HG02759 (cell line): ENCODE results near the gene SERPINA3.
"Not testable (repeated sequence)": the region's sequence is repeated elsewhere in the genome, so short reads cannot be mapped to it uniquely, and the experiment has no call there.

ENCODE experiments used
- ATAC-seq: cut with Tn5 transposase; IDR thresholded peaks from one replicate; pipeline ENCODE4 v1.9.1; 2021; ENCODE audit warnings: mild to moderate bottlenecking, moderate library complexity; ENCODE audit not compliant: unreplicated experiment

The SERPINA3 gene

DNA sequence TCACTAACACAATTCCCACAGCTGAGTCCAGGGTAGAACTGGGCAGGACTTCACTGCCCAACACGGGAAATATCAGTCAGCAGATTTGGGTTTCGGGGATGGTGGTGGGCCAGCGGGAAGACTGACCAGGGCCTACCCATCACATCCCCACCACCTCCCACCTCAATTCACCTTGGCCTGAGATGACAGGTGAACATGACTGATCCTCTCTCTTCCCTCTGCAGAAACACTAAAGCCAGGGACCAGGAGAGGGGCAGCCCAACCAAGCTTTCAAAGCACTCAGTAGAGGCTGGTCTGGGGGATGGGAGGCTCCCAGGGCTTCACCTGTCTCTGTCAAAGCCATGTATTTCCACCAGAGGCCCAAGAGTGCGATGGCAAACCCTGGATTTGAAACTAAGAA is 28.6 kb upstream of the SERPINA3 start:
- ATAC-seq = no peak

DNA sequence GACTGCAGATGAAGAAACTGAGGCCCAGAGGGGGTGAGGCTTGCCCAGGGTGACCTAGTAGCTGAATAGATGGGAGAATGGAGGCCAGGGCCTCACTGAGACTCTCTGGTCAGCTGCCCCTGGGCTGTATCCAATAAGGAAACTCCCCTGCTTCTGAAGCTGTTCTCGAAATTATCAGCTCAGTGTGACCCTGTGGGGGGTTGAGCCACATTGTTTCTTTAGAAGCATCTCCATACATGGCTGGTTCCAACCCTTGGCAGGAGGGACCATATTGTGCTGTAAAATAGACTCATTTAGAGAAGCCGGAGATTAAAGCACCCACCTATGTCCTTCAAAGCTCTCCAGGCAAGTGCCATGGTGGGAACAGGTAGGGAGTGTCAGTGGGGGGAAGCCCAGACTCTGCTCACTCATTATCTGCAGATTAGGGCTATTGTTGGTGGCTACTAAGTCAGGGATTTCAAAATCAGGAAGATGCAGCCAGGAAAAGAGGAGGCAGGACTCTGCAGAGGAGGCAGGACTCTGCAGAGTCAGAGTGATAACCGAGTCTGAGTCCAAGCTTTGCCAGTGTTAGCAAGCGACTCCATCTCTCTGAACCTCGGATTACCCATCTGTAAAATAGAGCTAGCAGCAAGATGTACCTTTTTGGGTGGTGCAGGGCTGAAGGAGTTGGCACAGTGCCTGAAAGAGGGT is 27.5 kb upstream of the SERPINA3 start:
- no peak for ATAC-seq

DNA sequence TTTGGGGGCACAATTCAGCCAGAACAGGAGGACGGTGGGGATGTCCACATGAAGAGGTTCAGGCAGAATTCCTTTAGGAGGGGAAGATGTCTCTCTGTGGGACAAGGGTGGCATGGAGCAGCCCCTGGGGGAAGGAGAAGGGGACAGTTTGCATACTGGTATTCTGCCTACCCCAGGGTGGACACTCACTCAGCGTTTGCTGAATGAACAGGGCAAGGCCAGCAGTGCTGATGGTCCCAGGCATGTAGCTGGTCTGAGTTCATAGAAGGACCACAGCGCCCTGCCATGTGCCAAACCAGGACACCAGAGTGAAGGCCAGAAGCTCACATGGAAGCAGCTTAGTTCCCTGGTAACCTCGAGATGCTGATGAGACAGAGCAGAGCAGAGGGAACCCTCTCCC is 25.6 kb upstream of the SERPINA3 start:
- ATAC-seq = no peak

DNA sequence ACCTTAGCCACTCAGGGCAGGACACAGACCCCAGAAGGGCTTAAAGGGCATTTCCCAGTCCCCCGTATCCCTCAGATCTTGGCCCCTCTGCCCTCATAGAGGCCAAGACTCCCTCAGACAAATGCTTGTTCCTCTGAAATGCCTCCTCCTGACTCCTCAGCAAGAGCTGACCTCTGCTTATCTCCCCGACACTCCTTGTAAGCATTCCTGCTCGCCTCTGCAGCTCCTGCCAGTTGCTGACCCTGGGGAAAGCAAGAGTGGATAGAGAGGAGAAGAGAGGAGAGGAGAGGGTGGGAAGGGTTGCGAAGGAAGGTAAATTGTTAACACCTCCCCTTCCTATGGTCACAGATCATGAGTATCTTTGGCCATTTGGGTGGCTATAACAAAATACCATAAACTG is 23.9 kb upstream of the SERPINA3 start:
- ATAC-seq = no peak

DNA sequence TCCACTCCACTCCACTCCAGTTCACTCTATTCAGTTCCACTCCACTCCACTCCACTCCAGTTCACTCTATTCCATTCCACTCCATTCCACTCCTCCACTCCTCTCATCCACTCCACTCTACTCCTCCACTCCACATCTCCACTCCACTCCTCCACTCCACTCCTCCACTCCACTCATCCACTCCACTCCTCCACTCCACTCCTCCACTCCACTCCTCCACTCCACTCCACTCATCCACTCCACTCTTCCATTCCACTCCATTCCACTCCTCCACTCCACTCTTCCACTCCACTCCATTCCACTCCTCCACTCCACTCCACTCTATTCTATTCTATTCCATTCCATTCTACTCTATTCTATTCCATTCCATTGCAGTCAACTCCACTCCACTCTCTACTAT is 21.1 kb upstream of the SERPINA3 start:
- ATAC-seq = no peak

DNA sequence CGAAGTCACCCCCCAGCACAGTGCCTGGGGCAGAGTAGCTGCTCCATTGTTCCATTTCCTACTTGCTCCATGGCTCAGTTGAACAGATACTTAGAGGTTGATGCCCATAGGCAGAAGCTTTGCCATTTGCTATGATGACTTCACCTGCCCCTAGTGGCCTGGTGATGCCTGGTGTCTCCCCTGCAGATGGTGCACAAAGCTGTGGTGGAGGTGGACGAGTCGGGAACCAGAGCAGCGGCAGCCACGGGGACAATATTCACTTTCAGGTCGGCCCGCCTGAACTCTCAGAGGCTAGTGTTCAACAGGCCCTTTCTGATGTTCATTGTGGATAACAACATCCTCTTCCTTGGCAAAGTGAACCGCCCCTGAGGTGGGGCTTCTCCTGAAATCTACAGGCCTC is 20.3 kb upstream of the SERPINA3 start:
- ATAC-seq = no peak

DNA sequence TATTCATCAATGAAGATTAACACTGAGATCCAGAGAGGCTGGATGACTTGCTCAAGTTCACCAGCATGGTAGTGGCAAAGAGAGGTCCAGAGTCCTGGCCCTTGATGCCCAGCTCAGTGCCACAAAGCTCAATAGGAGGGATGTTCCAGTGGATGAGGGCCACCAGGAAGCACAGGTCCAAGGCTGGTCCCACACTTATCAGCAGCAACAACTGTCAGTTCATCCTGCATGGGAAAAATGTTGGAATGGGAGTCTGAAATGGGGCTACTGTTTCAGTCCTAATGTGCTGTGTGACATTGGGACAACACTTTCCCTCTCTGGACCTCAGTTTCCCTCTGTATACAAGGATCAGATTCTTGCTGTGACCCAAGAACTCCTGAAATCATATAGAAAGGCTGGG is 19.7 kb upstream of the SERPINA3 start:
- no peak for ATAC-seq

DNA sequence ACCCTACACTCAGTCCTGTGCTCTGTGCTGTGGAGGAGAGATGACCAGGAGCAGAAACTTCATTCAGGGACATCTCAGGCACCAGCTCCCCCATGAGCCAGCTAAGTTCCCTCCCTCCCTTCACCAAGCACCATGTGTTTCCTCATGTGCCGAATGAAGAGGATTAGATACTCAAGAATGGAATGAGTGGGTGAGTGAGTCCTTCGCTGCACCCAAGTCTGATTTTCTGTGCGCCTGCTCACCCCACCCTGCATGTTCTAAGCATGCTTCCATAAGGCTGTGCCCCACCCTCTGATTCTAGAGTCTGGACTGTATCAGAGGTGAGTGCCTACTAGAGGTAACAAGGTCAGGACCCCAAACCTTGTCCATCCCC is 18.8 kb upstream of the SERPINA3 start:
- ATAC-seq = no peak

DNA sequence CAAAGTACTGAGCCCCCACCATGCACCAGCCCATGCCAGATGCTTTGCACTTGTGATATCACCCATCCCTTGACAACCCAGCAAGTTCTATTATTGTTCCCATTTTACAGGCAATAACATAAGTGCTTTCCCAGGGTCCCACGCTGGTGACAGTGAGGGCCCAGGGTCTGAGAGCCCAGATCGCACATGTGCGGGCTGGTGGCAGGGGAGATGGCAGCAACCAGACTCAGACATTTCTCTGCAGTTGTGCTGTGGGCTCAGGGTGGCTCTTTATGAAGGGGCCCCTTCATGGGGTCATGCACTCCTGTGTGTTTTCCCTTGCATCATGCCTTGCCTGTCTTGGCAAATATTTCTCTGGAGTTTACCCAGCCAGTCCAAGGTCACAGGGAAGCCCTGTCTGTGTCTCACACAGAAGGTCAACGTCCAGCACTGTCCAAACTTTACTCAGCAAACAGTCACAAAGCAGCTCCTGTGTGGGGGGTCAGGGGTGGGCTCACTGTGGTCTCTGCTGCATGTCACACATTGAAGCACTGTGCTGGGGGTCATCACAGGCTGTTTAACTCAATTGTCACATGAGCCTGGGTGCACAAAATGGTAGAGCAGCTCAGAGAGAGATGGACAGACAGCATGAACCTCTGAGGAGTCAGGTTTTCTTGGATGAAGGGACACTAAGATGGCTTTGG is 18.3 kb upstream of the SERPINA3 start:
- no peak for ATAC-seq

DNA sequence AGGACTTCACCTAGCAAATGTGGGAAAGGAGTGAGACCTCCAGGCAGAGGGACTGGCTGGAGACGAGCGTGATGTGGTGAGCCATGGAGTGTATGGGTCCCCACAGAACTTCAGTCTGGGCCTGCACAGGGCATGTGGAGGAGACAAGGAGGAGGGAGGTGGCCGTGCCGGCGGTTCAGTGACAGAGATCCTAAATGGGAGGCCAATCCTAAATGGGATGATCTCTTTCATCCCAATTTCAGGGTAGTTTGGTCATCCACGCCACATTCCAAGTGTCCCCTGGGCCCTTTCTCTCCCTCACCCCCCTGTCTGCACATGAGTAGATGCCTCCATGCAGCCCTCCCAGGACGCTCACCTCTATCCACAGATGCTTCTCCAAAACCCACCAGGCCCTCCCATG is 17.8 kb upstream of the SERPINA3 start:
- no peak for ATAC-seq

DNA sequence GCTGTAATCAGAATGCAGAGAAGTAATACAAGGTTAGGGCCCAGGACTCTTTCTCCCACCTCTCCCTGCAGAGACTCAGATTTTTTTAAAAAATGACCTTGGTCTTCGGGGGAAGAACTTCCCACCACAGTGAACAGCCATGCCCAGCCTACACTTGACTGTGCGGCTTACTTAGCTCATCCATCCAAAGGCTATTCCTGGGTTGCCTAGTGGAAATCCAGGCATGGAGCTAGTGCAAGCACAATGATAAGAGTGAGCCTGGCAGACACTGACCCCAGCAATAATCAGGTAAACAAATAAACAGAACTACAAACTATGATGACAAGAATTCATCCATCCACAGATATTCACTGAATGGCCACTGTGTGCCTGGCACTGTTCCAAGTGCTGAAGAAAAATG is 16.3 kb upstream of the SERPINA3 start:
- ATAC-seq = no peak

DNA sequence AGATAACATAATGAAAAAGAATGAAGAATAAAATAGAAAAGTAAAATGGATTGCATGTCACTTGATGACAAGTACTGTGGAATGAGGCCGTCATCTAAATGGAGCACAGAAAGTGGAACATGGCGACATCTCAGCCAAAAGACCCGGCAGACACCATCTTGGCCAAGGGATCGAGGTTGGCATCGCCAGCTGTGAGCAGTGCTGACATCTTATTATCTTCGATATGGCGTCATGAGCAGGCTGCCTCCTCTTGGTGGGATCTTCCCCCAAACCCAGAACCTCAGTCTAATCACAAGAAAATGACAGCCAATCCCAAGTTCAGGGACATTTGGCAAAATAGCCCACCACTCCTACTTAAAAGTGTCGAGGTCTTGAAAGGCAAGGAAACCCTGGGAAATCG is 15.8 kb upstream of the SERPINA3 start:
- no peak for ATAC-seq

DNA sequence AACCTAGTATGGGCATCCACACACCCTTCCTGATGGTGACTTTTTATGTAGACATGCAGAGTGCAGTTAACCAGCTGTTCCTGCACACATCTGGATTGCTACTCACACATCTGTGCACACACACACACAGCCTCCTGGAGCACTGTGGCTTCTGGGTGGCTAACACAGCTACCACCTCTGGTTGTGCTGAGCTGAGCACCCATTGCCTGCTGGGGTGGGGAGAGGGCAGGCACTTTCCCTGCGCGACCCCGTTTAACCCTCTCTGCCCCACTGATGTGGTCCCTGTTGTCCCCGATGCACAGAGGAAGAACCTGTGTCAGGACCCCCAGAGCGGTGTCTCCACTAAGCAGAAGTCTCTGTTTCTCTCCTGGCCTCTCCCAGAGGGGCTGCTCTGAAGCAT is 14.4 kb upstream of the SERPINA3 start:
- no peak for ATAC-seq

DNA sequence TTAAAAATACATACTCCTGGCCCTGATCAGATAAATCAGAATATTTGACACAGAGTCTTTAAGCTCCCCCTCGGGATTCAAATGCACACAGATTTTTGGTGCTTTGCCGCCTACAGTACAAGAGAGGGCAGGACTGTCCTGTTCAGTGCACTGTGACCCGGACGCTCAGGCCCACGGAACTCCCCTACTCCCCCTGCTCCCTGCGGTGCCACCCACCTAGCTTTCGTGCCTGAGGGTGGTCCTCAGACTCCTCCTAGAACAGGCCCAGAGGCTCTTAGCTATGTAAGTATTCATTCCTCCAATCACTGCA is 13.7 kb upstream of the SERPINA3 start:
- ATAC-seq = no peak

DNA sequence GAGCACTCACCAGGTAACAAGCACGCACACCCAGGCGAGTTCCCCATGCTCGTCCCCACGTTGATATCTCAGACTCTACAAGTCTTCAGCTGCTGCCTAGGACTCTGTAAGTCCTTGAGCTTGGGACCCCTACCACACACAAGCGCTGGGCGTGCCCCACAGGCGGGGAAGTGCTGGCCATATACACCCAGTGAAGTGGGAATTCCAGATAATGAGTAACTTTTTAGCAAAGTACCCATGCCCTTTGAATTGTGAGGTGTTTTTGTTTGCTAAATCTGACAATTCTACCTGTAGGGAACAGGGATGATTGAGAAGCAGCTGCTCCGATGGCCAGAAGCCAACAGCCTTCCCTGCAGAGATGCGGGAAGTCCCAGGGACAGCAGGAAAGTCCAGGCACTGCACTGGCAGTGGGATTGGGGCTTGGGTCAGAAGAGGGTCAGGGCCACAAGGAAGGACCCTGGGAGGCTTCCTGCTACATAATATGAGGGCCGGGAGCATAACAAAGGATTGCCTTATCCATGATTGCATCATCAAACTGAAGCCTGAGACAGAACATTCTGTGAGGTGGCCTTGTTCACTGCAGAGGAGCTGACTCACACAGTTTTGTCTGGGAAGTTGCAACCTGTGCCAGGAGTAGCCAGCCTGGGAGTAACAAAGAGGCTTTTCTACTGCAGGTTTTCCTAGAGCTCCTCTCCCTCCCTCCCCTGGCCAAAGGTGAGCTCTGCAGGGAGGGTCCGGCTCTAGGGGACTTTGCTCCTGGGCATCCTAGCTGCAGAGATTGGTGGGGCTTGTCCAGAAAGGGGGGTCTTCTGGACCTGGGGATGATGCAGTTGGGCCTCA is 13.2 kb upstream of the SERPINA3 start:
- no peak for ATAC-seq

DNA sequence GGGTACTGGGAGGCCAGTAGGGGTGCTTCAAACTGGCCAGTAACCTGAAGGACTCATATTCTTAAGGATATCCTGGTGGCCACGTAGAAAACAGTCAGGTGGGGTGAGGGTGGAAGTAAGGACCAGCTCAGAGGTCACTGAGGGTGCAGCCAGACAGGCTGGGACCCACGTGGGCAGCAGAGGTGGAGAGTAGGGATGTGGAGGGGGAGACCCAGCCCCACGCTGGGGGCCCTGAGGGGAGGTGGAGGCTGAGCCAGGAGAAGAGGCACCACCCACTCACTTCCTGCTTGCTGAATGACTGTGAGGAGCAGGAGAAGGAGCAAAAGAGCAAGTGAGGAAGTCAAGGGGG is 12.6 kb upstream of the SERPINA3 start:
- ATAC-seq = no peak

DNA sequence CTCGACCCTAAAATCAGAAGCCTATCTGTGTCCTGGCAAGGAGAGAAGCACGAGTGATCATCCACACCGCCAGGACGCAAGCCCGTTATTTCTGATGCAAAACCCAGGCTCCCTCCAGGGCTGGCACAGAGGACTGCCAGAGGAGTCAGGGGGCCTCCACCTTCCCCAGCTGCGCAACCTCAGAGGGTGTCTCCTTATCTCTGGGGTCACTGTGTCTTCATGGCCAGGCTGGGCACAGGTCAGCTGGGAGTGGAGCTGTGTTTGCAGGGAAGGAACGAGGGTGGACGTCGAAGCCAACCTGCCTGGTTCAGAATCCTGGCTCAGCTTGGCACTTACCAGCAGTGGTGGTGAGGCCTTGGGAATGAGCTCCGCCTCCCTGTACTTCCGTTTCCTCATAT is 12.0 kb upstream of the SERPINA3 start:
- no peak for ATAC-seq

DNA sequence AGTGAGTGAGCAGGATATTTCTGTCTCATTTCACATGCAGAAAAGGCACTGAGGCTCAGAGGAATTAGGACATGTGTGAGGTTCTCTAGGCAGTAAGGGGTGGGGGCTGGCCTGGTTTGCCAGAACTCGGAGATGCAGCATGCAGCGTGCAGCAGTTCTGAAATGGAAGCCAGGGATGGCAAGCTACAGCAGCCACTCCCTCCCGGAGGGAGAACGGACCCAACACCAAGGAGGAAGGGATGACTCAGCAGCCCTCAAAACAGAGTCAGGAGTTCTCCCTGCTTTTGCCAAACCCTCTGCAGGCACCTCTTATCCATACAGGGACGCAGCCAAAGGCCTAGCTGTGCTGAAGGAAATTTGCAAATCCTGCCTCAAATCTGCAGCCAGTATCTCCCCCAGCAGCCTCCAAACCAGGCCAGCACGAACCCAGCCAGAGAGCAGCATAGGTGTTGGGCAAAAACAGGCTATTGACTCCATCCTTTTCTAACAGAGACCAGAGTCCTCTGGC is 10.3 kb upstream of the SERPINA3 start:
- ATAC-seq = no peak

DNA sequence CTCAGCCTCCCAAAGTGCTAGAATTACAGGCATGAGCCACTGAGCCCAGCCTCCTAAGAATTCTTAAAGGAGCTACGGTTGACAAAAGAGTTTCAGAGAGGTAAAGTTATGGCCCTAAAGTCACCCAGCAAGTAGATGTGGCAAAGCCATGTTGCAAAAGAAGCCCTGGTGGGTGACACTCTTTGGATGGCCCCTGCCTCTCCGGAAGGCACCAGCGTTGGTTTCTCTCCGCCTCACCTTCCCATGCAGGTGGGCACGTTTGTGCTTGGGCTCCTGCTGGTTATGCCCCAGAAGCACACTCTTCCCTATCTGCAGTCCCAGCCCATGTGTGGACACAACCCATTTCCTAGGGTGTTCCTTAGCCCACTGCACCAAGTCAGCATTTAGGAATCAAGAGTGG is 9.5 kb upstream of the SERPINA3 start:
- no peak for ATAC-seq

DNA sequence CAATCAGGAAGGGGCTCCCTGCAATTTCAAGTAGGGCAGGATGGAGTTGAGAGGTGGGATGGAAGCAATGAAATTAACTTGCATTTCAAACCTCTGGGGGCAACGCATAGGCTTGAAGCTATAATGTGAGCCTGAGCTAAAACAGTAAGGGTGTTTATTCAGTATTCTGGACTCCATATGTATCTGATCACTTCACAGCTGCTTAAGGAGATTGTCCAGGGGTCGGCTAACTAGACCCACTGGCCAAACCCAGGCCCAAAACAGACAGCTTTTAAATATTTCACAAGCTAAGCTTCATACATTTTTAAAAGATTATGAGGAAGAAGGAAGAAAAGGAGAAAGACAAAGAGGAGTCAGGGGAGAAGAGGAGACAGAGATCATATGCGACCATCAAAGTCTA is 6.8 kb upstream of the SERPINA3 start:
- no peak for ATAC-seq

DNA sequence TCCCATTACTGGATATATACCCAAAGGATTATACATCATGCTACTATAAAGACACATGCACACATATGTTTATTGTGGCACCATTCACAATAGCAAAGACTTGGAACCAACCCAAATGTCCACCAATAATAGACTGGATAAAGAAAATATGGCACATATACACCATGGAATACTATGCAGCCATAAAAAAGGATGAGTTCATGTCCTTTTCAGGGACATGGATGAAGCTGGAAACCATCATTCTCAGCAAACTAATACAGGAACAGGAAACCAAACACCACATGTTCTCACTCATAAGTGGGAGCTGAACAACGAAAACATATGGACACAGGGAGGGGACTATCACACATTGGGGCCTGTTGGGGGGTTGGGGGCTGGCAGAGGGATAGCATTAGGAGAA is 3.2 kb upstream of the SERPINA3 start:
- not testable (repeated sequence) for ATAC-seq

DNA sequence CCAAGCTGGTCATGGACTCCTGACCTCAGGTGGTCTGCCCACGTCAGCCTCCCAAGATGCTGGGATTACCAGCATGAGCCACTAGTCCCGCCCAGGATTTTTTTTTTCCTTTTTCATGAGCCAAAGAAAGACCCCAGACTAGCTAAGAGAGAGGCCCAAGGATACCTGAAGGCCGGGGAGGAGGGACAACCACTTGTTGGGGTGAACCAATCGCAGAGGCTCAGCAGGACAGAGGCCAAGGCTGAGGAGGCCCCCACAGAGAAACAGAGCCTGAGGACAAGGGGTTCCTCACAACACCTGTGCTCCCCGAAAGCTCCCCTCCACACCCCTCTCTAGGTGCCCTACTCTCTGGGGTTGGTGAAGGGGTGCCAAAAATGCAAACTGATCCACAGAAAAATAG is 1.0 kb upstream of the SERPINA3 start:
- no peak for ATAC-seq
